ENCODE results near the gene TPCN1.

TPCN1 gene

DNA sequence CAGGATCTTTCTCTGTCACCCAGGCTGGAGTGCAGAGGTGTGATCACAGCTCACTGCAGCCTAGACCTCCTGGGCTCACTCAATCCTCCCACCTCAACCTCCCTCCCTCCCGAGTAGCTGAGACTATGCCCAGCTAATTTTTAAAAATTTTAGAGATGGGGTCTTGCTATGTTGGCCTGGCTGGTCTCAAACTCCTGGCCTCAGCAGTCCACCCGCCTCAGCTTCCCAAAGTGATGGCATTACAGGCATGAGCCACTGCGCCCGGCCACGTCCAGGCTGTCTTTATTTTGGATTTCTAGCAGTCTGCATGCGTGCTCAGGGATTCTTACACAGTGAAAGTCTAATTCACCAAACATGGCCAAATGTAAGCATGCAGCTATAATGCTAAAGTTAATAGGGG, 95.9 kb downstream of the TPCN1 start:
- no peak for DNase-seq

DNA sequence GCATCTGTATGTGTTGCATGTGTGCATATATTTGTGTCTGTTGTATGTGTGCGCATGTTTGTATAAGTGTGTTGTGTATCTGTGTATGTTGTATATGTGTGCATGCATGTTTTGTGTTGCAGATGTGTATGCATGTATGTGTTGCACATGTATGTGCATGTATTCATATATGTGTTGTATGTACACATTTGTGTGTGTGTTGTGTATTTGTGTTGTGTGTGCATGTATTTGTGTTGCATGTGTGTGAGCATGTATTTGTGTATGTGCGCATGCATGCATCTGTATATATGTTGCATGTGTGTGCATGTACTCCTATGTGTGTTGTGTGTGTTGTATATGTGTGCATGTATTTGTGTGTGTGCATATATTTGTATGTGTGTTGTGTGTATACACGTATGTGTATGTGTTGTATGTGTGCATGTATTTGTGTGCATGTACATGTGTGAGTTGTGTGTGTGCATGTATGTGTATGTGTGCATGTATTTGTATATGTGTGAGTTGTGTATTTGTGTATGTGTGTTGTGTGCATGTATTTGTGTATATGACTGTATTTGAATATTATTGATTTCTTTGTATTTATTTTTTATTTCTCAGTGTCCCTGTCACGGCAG, 96.9 kb downstream of the TPCN1 start:
- no peak for DNase-seq

DNA sequence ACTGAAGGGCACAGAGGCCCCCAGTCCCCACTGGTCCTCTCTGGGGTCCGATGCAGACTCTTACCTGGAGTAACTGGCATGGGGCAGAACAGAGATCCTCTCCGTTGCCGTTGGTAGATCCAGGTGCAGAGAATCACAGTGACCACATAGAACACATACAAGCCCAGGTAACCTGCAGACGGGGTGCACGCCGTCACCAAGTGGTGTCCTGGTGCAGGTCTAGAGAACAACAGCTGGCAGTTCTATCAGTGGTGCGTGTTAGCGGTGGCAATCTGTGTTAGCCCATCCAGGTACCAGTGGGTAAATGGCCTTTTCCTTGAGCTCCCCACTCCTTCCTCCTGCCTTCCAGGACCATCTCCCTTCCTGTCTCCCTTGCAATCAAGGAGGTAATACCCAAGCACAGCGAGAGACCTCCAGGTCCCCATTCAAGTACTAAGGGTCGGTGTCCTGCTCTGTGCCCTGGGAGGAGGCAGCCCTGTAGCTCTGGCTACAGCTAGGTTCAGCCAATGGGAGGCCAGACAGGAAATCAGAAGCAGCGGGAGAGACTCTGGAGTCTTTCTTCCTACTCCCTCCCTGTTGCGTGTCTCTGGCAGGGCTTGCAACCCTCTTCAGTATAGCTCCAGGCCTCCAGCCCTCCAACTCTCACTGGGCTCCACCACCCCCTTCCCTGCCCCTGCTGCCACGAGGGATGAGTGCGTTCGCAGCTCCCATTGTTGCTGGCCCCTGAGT, 97.8 kb downstream of the TPCN1 start:
- DNase-seq = no peak

DNA sequence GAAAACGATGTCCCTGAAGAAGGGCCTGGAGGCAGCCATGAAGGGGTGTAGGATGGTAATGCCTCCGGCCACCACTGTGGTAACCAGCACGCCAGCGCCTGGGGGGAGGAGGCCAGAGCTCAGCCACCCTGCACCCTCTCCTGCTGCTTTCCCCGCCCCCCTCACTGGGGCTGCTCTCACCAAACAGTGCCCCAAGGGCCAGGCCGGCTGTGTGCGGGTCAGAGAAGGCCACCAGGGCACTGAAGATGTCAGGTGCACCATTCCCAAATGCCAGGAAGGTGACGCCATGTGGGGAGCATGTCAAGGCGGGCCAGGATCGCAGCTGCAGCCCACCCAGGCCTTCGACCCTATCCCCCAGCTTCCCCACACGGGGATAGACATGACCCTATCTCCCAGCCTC, 99.1 kb downstream of the TPCN1 start:
- no peak for DNase-seq

DNA sequence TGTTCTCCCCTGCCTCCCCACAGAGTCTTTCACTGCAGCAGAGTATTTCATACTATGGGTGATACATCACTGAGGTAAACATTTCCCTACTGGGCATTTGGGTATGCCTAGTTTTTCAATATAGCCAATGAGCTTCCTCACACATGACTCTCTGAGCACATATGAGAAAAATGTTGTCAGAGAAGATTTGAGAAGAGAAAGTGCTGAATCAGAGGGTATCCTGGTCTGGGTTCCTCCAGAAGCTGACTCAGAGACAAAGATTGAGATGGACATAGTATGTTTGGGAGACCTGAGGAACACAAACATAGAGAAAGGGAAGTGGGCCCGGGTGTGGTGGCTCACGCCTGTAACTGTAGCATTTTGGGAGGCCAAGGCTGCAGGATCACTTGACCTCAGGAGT, 101.1 kb downstream of the TPCN1 start:
- no peak for DNase-seq

DNA sequence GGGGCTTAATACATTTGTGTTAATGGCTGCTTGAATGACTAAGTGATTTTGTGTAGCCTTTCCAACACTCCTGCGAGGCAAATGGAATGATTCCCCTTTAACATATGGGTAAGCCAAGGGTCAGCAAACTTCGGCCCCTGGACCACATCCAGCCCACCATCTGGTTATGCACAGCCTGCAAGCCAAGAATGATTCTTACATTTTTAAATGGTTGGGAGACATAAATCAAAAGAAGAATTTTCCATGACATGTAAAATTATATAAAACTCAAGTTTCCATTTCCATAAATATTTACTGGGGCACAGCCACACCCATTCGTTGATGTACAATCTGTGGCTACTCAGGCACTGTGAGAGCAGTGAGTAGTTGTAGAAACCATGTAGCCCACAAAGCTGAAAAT, 104.7 kb downstream of the TPCN1 start:
- DNase-seq = no peak

DNA sequence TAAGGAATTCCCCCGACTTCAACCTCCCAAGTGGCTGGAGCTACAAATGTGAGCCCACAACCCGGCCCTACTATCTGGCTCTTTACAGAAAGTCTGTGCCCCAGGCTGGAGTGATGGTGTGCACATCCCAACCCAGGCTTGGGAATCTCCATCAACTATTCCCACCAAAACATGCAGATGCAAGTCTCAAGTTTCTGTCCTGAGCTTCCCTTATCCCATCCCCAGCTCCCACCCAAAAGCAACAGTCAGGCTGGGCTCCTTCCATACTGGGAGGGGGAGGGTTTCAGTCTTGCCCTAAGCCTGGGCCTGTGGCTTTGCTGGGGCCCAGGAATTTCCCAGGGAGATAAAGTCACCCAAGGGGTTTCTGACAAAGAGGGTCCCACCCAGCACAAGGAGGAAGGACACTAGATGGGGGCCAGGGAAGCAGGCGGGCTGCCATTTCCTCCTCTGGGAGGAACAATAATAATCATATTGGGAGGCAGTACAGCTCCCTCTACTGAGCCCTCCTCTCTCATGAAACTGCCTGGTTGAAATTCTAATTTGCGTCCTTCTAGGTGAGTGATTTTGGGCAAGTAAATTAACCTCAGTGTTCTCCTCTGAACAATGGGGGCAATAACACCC, 105.6 kb downstream of the TPCN1 start:
- no peak for DNase-seq

DNA sequence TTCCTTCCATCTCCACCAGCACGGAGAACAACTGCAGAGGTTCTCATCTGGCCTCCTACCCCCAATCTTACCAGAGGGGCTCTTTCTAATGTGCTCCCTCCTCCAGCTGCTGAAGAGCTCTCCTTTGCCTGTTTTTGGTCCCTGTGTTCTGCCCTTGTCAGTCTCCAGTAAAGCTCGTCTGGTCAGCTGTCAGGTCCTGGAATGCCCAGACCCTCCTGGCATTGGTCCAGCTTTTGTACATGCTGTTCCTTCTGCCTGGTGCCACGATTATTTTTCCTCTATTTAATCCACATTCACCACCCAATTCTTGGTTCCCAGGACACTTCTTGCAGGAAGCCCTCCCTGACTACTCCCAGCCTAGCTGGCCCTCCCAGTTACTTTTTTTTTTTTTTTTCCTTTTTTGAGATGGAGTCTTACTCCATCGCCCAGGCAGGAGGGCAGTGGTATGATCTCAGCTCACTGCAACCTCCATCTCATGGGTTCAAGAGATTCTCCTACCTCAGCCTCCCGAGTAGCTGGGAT, 107.2 kb downstream of the TPCN1 start:
- no peak for DNase-seq

DNA sequence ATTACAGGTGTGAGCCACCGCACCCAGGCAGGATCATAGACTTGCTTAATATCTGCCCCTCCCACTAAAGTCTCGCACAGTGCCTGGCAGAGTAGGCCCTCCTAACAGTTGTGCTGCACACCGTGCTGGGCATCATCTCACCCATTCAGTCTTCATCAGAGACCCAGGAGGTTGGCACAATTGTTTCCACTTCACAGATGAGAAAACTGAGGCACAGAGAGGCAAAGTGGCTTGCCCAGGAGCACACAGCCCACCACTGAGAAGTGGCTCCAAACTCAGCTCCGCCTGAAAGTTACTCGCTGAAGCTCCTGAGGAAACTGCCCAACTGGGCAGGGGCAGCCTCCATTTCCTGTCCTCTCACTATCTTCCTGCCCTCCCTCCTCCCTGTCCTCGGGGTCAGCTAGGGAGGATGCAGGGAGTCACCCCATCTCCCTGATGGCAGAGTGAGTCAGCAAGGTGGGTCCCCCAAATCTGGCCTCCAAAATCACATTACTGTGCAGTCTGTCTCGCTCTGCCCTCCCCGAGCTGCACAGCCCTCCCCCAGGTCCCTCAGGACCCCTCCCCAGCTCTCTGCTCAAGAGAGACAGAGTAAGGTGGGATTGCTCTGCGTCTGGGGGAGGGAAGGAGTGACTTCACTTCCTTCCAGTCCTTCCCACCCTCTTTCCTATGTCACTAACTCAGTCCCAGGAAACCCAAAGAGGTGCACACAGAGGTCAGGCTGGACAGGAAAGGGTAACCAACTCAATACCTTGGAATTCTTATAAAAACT, 107.9 kb downstream of the TPCN1 start:
- DNase-seq = no peak

DNA sequence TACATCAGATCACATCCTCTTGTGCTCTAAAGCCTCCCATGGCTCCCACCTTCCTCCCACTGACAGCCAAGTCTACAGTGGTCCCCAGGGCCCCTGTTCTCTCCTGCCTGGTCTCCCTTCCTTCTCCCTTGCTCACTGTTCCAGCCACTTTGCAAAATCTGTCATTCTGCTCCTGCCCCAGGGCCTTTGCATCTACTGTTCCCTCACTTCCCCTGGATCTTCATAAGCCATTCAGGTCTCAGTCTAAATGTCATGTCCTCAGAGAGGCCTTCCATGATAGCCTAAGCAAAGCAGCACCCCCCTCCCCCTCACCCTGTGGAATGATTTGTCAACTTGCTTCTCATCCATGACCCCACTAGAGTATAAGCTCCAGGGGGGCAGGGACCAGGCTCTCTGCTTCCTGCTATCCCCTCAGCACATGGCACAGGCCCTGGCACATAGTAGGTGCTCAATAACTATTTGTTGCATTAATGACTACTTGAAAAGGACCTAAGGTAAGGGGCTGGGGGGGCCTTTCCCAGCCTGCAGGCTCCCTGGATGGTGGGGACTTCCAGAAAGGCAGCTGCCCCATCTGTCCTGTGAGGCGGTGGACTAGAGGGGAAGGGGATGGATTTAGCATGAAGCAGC, 108.6 kb downstream of the TPCN1 start:
- DNase-seq = no peak

DNA sequence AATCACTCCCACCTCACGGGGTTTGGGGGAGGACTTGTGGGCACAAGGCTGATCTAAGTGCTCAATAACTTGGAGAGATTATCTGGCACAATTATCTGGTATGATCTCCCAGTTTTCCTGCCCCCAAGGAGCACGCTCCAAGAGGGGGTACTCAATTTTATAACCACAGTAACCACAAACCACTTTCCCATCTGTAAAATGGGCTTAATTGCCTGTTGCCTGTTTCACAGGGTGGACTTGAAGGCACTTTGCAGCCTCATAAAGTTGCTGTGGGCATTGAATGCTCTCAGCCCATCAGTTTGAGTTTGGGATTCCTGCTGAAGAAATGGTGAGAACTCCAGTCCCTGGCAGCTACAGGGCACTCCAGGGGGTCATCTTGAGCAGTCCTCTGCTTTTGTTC, 109.2 kb downstream of the TPCN1 start:
- no peak for DNase-seq

DNA sequence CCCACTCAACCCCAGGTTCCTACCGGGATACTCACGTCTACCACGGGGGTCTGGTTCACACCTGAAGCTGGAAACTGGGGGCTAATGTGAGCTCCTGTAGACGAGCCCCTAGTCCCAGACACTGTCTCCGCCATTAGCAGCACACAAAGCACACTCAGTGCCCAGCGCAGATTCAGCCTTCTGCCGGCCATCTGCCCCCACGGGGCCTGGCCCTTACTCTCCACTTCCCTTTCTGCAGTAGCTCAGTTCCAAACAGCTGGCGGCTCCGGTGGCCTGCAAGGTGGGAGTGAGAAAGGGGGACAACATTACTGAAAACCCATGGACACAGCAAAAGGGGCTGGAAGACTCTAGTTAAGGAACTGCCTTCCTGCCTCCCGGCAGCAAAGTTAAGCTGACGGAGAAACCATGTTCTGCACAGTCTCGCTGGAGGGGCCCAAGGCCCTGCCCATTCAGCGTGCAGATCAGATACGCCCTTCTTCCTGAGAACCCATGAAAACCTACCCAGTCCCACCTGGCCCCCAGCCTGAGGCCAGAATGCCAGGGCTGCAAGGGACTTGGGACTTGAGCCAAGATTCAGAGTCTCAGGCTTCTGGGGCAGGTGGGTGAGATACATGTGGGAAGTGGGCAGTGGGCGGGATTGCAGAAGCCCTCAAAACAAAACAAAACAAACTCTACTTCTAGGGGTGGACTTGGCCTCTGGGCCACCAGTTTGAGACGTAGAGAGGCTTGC, 111.6 kb downstream of the TPCN1 start:
- DNase-seq = no peak

DNA sequence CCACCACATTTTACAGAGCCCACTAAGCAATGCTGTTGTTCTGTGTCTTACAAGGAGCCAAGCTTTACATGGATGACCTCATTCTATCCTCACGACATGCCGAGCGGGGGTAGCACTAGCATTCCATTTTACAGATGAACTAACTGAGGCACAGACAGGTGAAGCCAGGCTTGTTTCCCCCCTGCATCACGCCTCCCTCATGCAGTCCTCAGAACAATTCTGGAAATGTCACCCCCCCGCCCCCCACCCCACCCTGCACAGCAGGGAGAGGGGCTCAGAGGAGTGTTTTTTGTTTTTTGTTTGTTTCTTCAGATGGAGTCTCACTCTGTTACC, 112.1 kb downstream of the TPCN1 start:
- DNase-seq = no peak

DNA sequence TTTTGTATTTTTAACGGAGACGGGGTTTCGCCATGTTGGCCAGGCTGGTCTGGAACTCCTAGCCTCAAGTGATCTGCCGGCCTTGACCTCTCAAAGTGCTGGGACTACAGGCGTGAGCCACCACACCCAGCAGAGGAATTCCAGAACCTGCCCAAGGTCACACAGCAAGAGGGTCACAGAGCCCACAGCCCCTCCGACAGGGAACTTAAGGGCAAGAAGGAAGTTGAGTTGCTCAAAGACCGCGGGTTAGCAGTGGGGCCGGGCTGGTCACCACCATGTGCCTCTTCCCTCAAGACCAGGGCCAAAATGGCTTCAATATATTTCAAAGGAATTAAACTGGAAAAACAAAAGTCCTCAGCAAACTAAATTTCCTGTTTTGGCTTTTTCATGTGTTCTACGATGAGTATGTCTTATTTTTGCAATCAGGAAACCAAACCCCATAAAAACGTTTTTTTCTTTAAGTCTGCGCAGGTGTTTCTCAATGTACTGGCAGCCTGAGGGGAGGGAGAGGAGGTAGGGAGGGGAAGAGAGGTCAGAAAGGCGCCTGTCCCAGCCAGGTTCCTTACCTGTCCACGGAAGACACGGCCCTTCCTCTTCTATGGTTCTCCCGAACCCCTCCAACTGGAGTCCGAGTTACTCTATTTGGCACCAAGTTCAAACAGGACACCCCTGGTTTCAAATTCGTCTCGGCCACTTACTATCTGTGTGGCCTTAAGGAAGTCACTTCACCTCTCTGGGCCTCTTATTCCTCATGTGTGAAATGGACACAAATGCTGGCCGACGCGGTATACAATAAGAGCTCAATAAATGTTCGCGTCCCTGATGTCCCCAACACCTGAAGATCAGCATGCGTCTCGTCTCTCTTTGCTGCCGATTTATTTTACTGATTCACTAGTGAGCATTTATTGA, 112.9 kb downstream of the TPCN1 start:
- DNase-seq = no peak

DNA sequence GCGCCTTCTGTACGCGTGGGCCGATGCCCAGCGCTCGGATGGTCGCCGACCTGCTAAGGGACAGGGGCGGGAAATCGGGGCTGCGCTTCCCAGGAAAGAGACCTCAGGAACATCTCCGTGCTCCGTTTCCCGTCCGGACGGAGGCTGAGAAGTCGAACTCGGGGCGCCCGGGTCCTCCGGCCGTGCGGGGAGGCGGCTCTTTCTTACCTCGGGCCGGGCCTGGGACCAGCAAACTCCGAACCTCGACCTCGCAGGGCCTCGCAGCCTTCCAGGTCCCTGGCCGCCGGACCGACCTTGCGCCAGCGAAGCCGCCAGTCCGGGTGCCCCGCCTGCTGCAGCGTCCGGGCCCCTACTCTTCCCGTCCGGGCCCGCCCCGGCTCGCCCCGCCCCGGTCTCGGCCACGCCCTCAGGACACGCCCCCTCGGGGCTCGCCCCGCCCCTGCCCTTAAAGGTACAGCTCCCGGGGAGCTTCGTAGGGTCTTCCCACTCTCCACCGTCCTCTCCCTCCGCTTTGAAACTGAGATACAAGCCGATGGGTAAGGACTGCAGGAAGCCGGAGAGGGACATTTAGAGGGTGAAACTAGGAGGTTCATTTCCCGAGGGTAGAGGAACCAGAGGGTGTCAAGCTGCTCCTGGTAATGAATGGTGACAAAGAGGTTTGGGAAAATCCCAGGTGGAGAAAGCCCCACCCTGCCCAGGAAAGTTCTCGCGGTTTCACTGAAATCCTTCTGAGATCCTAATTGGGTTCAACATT, 113.7 kb downstream of the TPCN1 start, which contains the start of gene SLC8B1:
TSS of gene SLC8B1 (minus strand) at position 324 of the 754 bp plus-strand sequence. CDS start 2,231 bp downstream, outside the sequence.
- DNase-seq = peak; percentile 33 to 79

DNA sequence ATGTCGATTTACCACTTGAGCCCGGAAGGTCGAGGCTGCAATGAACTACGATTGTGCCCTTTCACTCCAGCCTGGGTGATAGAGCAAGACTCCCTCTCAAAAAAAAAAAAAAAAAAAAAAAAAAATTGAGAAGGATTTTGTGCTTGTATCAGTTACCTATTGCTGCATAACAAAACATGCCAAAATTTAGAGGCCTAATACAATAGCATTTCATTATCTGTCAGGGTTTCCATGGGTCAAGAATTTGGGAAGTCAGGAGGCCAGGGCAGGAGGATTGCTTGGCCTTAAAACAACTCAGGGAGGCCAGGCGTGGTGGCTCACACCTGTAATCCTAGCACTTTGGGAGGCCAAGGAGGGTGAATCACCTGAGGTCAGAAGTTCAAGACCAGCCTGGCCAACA, 118.3 kb downstream of the TPCN1 start:
- DNase-seq = no peak

DNA sequence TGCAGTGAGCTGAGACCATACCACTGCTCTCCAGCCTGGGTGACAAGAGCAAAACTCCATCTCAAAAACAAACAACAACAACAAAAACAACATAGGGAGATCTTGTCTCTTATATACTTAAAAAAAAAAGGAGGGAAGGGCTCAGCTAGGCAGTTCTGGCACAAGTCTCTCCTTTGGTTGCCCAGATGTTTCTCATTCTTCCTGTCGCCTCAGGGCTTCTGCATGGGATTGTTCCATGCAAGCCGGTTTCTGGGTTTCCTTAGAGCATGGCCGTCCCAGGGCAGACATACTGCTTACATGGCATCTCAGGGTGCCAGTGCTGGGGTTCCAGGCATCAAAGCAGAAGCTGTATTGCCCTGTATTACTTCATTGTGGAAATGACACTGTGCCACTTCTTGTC, 118.8 kb downstream of the TPCN1 start:
- DNase-seq = no peak

DNA sequence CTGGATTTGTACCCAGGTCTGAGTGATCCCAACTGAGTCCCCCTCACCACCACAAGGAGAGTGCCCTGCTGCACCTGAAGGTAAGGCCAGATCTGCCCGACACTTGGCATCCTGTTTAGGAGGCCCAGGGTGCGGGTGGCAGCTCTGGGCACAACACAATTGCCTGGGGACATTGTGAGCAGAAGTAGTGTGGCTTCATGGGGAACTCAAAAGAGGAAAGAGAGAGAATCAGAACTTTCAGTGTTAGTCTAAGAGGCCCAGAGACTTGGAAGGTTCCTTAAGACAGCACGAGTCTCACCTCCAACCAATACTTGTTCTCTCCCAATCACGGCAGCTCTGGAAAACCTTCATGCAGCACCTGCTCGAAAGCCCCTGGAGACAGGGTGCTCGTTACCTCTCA, 120.3 kb downstream of the TPCN1 start:
- no peak for DNase-seq

DNA sequence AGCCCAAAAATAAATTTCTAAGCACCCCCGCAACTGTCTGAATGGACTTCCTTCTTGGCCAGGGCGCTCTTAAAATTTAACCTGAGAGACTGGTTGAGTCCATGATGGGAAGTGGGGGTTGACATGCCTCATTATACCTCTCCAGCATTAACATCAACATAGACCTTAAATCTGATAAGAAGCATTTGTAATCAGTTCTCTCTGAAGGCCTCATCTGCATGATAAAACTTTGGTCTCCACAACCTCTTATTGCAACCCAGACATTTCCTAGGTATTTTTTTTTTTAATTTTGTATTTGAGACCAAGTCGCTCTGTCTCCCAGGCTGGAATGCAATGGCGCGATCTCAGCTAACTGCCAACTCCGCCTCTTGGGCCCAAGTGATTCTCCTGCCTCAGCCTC, 124.1 kb downstream of the TPCN1 start:
- no peak for DNase-seq

DNA sequence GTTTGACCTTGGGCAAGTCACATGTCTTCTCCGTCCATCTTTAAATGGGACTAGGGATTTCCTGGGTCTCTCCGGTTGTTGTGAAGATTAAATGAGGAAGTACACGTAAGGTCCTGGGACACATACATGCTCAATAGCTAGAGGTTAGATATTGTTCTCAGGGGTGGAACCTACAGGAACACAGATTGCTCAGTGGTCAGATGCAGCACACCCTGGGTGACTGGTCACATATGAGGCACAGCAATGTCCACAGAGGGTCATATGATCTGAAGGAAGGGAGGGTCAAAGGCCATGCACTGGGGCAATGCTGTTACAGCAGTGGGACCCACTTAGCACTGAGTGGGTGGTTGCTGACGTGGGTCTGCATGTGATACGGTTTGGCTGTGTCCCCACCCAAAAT, 125.1 kb downstream of the TPCN1 start:
- DNase-seq = no peak
